H54 (cell line): ENCODE results near the gene LIMS2.

Experiments used
- DNase-seq: peaks from one replicate; pipeline ENCODE4 v3.0.0; 2011; ENCODE audit warnings: low spot score, mixed read lengths; ENCODE audit not compliant: insufficient read length
- FAIRE-seq: peaks from 3 replicates; lab custom pipeline; 2011; peaks lifted over from hg19 to GRCh38; lab: Jason Lieb, UNC
- POLR2A ChIP-seq: IDR thresholded peaks from 2 replicates; pipeline ENCODE4 v1.6.1; 2011; ENCODE audit warnings: low read depth, mild to moderate bottlenecking, low read length

The LIMS2 gene

GRCh38 chr2:127619877-127620705 is 55.2 kb downstream of the LIMS2 start:
- DNase-seq (no peak), FAIRE-seq (no peak)
- no peak for TF ChIP-seq POLR2A

- DNase-seq (no peak), FAIRE-seq (no peak)
- no peak for TF ChIP-seq POLR2A
Measured at GRCh38 chr2:127619203-127619590, 56.1 kb downstream of the LIMS2 start.

- no peak for TF ChIP-seq POLR2A
- DNase-seq (no peak), FAIRE-seq (no peak)
Measured at GRCh38 chr2:127618551-127619202, 56.7 kb downstream of the LIMS2 start.

DNA sequence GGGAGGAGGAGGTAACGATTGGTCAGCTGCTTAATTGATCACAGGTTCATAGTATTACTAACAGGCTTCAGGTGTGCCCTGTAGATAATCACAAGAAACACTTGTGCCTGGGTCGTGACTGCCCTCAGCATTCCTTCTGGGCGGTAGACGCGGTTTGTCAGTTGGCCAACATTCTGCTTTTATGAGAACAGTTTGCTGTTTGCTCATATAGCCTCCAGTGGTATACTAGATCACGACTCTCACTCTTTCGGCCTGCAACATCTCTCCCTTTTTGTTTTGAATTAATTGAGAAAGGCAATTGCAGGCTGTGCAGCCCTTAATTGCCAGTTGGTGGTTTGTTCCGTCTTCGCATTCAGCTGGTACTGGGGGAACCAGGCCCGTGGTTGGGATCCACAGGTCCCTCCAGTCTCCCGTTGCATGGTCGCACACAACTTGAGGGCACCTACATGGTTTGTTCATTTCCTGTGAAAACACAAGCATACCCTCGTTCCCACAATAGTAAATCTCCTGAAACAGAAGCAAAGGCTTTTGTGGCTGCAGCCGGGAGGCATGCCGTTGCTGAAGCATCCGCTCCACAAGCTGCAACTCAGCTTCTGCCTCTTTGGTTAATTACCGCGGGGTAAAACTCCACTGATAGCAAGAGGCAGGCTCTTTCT is 59.7 kb downstream of the LIMS2 start:
- no peak for TF ChIP-seq POLR2A
- FAIRE-seq = no peak
- no peak for DNase-seq

- no peak for TF ChIP-seq POLR2A
- DNase-seq (no peak), FAIRE-seq (no peak)
Measured at GRCh38 chr2:127614731-127615130, 60.6 kb downstream of the LIMS2 start.

DNA sequence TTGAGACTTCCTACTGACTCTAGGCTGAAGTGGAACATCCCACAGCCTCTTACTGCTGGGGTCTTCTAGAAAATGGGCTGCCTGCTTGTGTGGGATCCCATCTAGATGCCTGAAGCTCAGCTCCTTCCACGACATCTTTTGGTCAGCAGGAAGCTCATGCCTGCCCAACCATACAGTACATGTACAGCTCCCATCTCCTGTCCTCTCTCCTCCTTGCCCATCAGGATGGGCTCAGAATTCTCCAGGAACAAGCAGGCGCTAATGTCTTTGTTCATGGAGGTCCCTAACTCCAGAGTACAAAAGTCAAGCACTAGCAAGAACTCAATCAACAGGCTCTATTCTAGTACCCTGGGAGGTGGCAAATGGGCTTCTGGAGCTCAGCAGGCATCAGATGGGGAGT is 61.1 kb downstream of the LIMS2 start:
- TF ChIP-seq POLR2A = no peak
- FAIRE-seq = no peak
- DNase-seq = no peak

- DNase-seq (no peak), FAIRE-seq (no peak)
- no peak for TF ChIP-seq POLR2A
Measured at GRCh38 chr2:127612111-127612822, 63.1 kb downstream of the LIMS2 start.

DNA sequence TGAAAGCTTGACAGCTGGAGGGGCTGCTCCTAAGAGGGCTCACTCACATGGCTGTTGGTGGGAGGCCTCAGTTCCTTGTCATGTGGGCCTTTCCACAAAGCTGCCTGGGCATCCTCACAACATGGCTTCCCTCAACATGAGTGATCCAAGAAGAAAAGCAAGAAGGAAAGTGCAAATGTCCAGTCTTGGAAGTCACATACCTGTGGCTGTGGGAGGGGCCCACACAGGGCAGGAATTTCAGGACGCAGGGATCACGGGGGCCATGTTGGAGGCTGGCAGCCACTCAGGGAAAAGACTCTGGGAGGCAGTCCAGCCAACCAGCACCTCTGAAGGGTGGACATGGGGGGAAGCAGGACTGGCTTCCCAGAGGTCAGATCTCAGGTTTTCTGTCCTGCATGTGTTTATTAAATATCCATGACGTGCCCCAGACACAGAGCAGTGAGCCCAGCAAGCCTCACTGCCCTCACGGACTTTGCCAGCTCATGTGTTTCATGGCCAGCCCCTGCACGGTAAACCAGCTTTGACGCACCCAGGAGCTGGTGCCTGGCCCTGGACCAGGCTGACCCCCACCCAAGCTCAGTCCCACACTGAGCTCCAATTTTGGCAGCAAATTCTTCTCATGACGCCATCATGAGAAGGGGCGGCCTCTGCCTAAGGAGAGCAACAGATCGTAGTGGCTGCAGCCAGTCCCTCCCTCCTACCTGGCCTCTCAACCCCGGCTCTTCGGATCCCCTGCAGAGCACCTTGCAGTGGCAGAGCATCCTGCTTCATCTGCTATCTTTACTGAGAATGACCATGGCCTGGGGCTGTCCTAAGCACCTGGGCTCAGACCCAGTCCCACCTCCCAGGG is 64.0 kb downstream of the LIMS2 start:
- no peak for TF ChIP-seq POLR2A
- no peak for FAIRE-seq
- no peak for DNase-seq

DNA sequence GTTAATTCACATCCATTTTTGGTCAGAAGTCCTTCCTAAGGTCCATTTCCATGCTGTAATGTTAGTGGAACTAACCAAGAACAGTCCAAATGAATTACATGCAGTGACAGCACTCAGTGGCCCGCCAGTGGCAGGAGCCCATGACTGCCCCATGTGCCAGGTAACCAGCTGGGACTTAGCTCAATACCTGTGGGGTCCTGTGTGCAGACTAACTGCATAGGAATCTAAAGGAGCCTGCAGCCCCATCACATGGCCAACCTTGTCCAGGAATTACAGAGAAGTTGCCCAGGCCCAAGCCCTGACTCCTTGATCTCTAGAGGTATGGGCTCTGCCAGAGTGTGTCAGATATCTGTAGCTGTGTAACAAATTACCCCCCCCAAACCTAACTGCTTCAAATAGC is 64.8 kb downstream of the LIMS2 start:
- FAIRE-seq (no peak), DNase-seq (no peak)
- no peak for TF ChIP-seq POLR2A

GRCh38 chr2:127609818-127610217 is 65.5 kb downstream of the LIMS2 start:
- no peak for DNase-seq
- no peak for FAIRE-seq
- no peak for TF ChIP-seq POLR2A

GRCh38 chr2:127609031-127609751 is 66.1 kb downstream of the LIMS2 start:
- DNase-seq (no peak), FAIRE-seq (no peak)
- TF ChIP-seq POLR2A = no peak
